Kidney (tissue), 14 donors: ENCODE data around the gene PUDP. TPM values are rescaled to one million over a fixed set of nuclear protein-coding genes. Genes with fewer than 3 reads are reported as not detected.

ENCODE experiments used
- DNase-seq, 5 donors: peaks; one replicate each; pipeline ENCODE4 v3.0.0-alpha.2; 2013 to 2020
- FAIRE-seq: peaks from 2 replicates; lab custom pipeline; 2012; peaks lifted over from hg19 to GRCh38; lab: Jason Lieb, UNC
- H3K27ac ChIP-seq, 2 donors: one replicate each; pipeline ENCODE4 v1.7.0; 2013; ENCODE audit warnings: low read depth in 2 of 2, low read length in 2 of 2, inconsistent platforms in 1 of 2
- H3K27me3 ChIP-seq: one replicate; pipeline ENCODE4 v1.7.1; 2013; ENCODE audit warnings: low read length, inconsistent platforms; ENCODE audit not compliant: control insufficient read depth, insufficient read depth
- H3K36me3 ChIP-seq, 3 donors: one replicate each; pipeline versions ENCODE4 v1.7.0 to v1.7.1; 2013; ENCODE audit warnings: low read length in 3 of 3, control low read depth in 1 of 3, inconsistent platforms in 1 of 3; ENCODE audit not compliant: insufficient read depth in 3 of 3, control insufficient read depth in 2 of 3
- H3K4me1 ChIP-seq, 3 donors: one replicate each; pipeline versions ENCODE4 v1.7.0 to v1.7.1; 2013; ENCODE audit warnings: low read length in 3 of 3, inconsistent platforms in 1 of 3, low read depth in 1 of 3; ENCODE audit not compliant: control insufficient read depth in 2 of 3, insufficient read depth in 2 of 3
- H3K4me3 ChIP-seq, 3 donors: one replicate each; pipeline versions ENCODE4 v1.7.0 to v1.8.1; 2013; ENCODE audit warnings: low read length in 3 of 3, control low read depth in 1 of 3, inconsistent platforms in 1 of 3
- H3K9ac ChIP-seq, 3 donors: one replicate each; pipeline versions ENCODE4 v1.7.0 to v1.7.1; 2013; ENCODE audit warnings: low read length in 3 of 3, control low read depth in 1 of 3, inconsistent platforms in 1 of 3
- H3K9me3 ChIP-seq, 3 donors: one replicate each; pipeline versions ENCODE4 v1.7.0 to v1.7.1; 2013; ENCODE audit warnings: low read length in 3 of 3, control low read depth in 1 of 3, inconsistent platforms in 1 of 3; ENCODE audit not compliant: control insufficient read depth in 2 of 3, insufficient read depth in 1 of 3
- CTCF ChIP-seq: IDR thresholded peaks from 3 replicates; pipeline ENCODE4 v1.5.1; 2012; ENCODE audit warnings: mild to moderate bottlenecking, moderate library complexity, borderline replicate concordance; ENCODE audit not compliant: insufficient read depth; ENCODE audit errors: extremely low read depth
- intact Hi-C: fragments of 100-400 bp; cut with DNase I; formaldehyde crosslinking; loops from one replicate; pipeline ENCODE4 v1.11.1; 2022
- polyA plus RNA-seq: library from polyadenylated mRNA; stranded (reverse); fragments of 350-450 nt; fragmentation: Illumina TruSeq; extraction: RNeasy Lipid Tissue Mini Kit (QIAGEN cat#74804); gene quantifications from one replicate; pipeline ENCODE4 v1.2.3, GENCODE V29; 2014; ENCODE audit warnings: low read depth, low replicate concordance; ENCODE audit not compliant: insufficient read depth
- total RNA-seq: library from RNA; stranded (reverse); fragmentation: NEBNext Ultra II Directional; extraction: Animal tissue kit (Norgen Biotek cat#: 25700); gene quantifications from one replicate; pipeline ENCODE4 v1.2.1, GENCODE V29; 2021
- donor health status: control.
- donor health status: control.
- donor health status: control.
- donor health status: control.
- donor health status: control.
- donor health status: DM: yes; HTN: yes; CAD: no.
- donor health status: Normal renal cell carcinoma (clear cell type).

PUDP gene
- total and polyA plus RNA-seq, 2 donors from 2014 or later: 17.4 to 31.0 TPM

- H3K4me1 ChIP-seq: no peaks in the 10 kb centered on the region
- no peak overlapping the region for H3K9ac ChIP-seq
- no peak for FAIRE-seq
- no peaks in the 10 kb centered on the region for H3K9me3 ChIP-seq
- no peaks in the 10 kb centered on the region for H3K27me3 ChIP-seq
- H3K36me3 ChIP-seq: no peaks in the 10 kb centered on the region
- intact Hi-C loops: no loop called here
- peak in 1 of 5 donors; percentile 9 for DNase-seq
- H3K27ac ChIP-seq: no peak overlapping the region
- no peak overlapping the region for H3K4me3 ChIP-seq
- no peak for TF ChIP-seq CTCF
These were observed 73.6 kb downstream of the PUDP start for GRCh38 chrX:7074148-7074907.

GRCh38 chrX:7073336-7073735 is 74.6 kb downstream of the PUDP start:
- H3K27ac ChIP-seq: no peak overlapping the region
- no peak for TF ChIP-seq CTCF
- no peaks in the 10 kb centered on the region for H3K4me1 ChIP-seq
- no peak overlapping the region for H3K4me3 ChIP-seq
- no peaks in the 10 kb centered on the region for H3K27me3 ChIP-seq
- H3K9ac ChIP-seq: no peak overlapping the region
- intact Hi-C loops: no loop called here
- no peaks in the 10 kb centered on the region for H3K36me3 ChIP-seq
- FAIRE-seq: no peak
- no peaks in the 10 kb centered on the region for H3K9me3 ChIP-seq
- DNase-seq: no peak

GRCh38 chrX:7072856-7073255 is 75.1 kb downstream of the PUDP start:
- no peaks in the 10 kb centered on the region for H3K9me3 ChIP-seq
- H3K9ac ChIP-seq: no peak overlapping the region
- no peaks in the 10 kb centered on the region for H3K27me3 ChIP-seq
- TF ChIP-seq CTCF: no peak
- intact Hi-C loops: no loop called here
- H3K4me1 ChIP-seq: no peaks in the 10 kb centered on the region
- no peak overlapping the region for H3K4me3 ChIP-seq
- DNase-seq (no peak), FAIRE-seq (no peak)
- H3K27ac ChIP-seq: no peak overlapping the region
- H3K36me3 ChIP-seq: no peaks in the 10 kb centered on the region
